Calu3 (cell line): Measurements from ENCODE around the gene CCDC187. TPM values are rescaled to one million over a fixed set of nuclear protein-coding genes. Genes with fewer than 3 reads are reported as not detected.
A peak's percentile ranks its signal among the peaks of the same experiment; 100 is the strongest.

ENCODE experiments used
- BruUV-seq: library from RNA; stranded (reverse); fragments of 400-500 nt; replicated peaks from 2 replicates; lab custom pipeline; 2021; lab: Mats Ljungman, UMichigan
- CTCF ChIA-PET: fragments of 300-600 bp; sonication (Branson Sonifier 250); formaldehyde crosslinking; loops from one replicate; lab custom pipeline; 2022; ENCODE audit warnings: antibody characterized with exemption; lab: Charles Lee
- DNase-seq: peaks from one replicate; pipeline ENCODE4 v3.0.0; 2022
- H3K27ac Mint-ChIP-seq: one replicate; pipeline ENCODE4 v1.8.0; 2022; ENCODE audit warnings: mixed read lengths; ENCODE audit not compliant: unreplicated experiment
- H3K27me3 Mint-ChIP-seq: one replicate; pipeline ENCODE4 v1.8.0; 2022; ENCODE audit warnings: mixed read lengths; ENCODE audit not compliant: unreplicated experiment
- H3K36me3 Mint-ChIP-seq: one replicate; pipeline ENCODE4 v1.8.0; 2022; ENCODE audit warnings: mild to moderate bottlenecking, moderate library complexity, mixed read lengths; ENCODE audit not compliant: insufficient read depth, unreplicated experiment
- H3K4me1 Mint-ChIP-seq: one replicate; pipeline ENCODE4 v1.8.0; 2022; ENCODE audit warnings: mild to moderate bottlenecking, low read depth, mixed read lengths; ENCODE audit not compliant: unreplicated experiment
- H3K4me3 Mint-ChIP-seq: one replicate; pipeline ENCODE4 v1.8.0; 2022; ENCODE audit warnings: mild to moderate bottlenecking, low read depth, moderate library complexity, mixed read lengths; ENCODE audit not compliant: unreplicated experiment
- H3K9me3 Mint-ChIP-seq: one replicate; pipeline ENCODE4 v1.8.0; 2022; ENCODE audit warnings: low read depth, mixed read lengths; ENCODE audit not compliant: unreplicated experiment
- CTCF ChIP-seq: fragments of 200-600 bp; IDR thresholded peaks from one replicate; pipeline ENCODE4 v1.8.0; 2022; ENCODE audit warnings: antibody characterized with exemption; ENCODE audit not compliant: unreplicated experiment
- intact Hi-C: fragments of 100-400 bp; cut with micrococcal nuclease; formaldehyde crosslinking; loops from one replicate; pipeline ENCODE4 v1.10.0; 2022; ENCODE audit not compliant: unreplicated experiment
- total RNA-seq: library from RNA; stranded (reverse); gene quantifications from 2 replicates; pipeline ENCODE4 v1.2.3, GENCODE V29; 2022

CCDC187 gene
- total RNA-seq, 1 experiment from 2014 or later: 0.73 TPM

- Mint-ChIP-seq H3K4me1 (no peaks in the 10 kb centered on the region), H3K27me3 (no peaks in the 10 kb centered on the region), H3K9me3 (no peaks in the 10 kb centered on the region), H3K27ac (no peak overlapping the region), H3K4me3 (no peak overlapping the region), H3K36me3 (no peaks in the 10 kb centered on the region)
- no peak for TF ChIP-seq CTCF
- CTCF ChIA-PET: no interaction called here
- DNase-seq: no peak
- no TSS peak for BruUV-seq
- intact Hi-C loops: no loop called here
These were observed 37.3 kb upstream of the CCDC187 start for GRCh38 chr9:136341042-136341655.

GRCh38 chr9:136340356-136341041 lies 36.6 kb upstream of the CCDC187 start:
- Mint-ChIP-seq H3K27ac (no peak overlapping the region), H3K36me3 (no peaks in the 10 kb centered on the region), H3K4me1 (no peaks in the 10 kb centered on the region), H3K4me3 (no peak overlapping the region), H3K27me3 (no peaks in the 10 kb centered on the region), H3K9me3 (no peaks in the 10 kb centered on the region)
- DNase-seq: no peak
- intact Hi-C loops: no loop called here
- TF ChIP-seq CTCF: no peak
- CTCF ChIA-PET: no interaction called here
- no TSS peak for BruUV-seq

DNA sequence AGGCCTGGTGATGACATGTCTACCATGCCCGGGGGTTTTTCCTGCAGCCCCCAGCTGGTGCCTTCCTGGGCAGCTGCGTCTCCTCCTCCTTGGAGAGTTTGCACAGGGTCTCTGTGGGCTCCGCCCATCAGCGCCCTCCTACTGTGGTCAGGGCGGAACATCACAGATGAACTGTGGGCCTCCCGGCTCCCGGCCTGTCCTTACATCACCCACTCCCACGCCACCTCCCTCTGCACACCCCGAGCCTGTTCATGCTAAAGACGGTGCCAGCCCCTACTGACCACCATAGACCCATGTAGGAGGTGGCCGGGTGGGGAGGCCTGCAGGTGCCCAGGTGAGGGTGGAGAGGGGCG lies 36.0 kb upstream of the CCDC187 start:
- intact Hi-C loops: loop anchor here (2.0 kb wide), 1 partner anchor 33 kb away; the partner anchor contains the start of gene CARD9
- no peaks in the 10 kb centered on the region for H3K4me1 Mint-ChIP-seq
- no peak overlapping the region for H3K27ac Mint-ChIP-seq
- H3K36me3 Mint-ChIP-seq: no peaks in the 10 kb centered on the region
- no peaks in the 10 kb centered on the region for H3K27me3 Mint-ChIP-seq
- no peaks in the 10 kb centered on the region for H3K9me3 Mint-ChIP-seq
- BruUV-seq: no TSS peak
- TF ChIP-seq CTCF: no peak
- CTCF ChIA-PET: no interaction called here
- no peak for DNase-seq
- no peak overlapping the region for H3K4me3 Mint-ChIP-seq

DNA sequence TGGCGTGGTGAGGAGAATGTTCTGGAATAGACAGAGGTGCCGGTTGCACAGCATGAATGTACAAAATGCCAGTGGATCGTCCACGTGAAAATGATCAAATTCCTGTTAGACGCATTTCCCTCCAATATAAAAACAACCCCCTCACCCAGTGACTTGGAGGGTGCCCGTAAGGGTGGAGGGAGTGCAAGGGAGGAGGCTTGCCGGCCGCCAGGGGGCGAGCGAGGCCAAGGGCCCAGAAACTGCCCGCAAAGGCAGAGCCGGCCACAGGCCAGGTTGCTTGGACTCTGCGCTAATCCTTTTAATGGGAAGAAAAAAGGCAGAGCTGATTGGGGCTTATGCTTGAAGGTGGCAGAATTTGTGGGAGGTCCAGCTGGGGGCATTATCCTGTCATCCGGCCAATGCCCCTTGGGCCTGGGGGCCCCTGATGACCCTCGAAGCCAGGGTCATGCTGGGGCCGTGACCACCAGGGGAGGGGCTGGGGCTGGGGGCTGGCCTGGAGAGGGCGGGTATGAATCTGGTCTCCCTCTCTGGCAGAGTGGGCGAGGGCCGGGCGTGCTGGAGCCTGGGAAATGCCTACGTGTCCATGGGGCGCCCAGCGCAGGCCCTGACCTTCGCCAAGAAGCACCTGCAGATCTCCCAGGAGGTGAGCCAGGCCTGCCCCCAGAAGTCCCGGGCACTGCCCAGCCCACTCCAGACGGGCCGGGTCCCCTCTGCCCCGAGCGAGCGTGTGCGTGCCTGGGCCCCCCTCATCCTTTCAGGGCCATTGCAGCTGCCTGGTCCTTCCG lies 35.5 kb upstream of the CCDC187 start:
- no peaks in the 10 kb centered on the region for H3K9me3 Mint-ChIP-seq
- H3K4me3 Mint-ChIP-seq: no peak overlapping the region
- no peaks in the 10 kb centered on the region for H3K36me3 Mint-ChIP-seq
- CTCF ChIA-PET: no interaction called here
- H3K27me3 Mint-ChIP-seq: no peaks in the 10 kb centered on the region
- BruUV-seq: no TSS peak
- H3K4me1 Mint-ChIP-seq: no peaks in the 10 kb centered on the region
- H3K27ac Mint-ChIP-seq: no peak overlapping the region
- DNase-seq: peak; percentile 82
- peak; percentile 81 for TF ChIP-seq CTCF
- intact Hi-C loops: loop anchor here (2.0 kb wide), 1 partner anchor 33 kb away; the partner anchor contains the start of gene CARD9
